Measurements from ENCODE around the gene DUSP1. TPM values are rescaled to one million over a fixed set of nuclear protein-coding genes. Genes with fewer than 3 reads are reported as not detected.

The DUSP1 gene
- total and polyA plus RNA-seq, 2 of the 13 experiments (the other 11 are each of a cell fraction or from before 2014, with no cell fraction given): 27.1 to 55.5 TPM

DNA sequence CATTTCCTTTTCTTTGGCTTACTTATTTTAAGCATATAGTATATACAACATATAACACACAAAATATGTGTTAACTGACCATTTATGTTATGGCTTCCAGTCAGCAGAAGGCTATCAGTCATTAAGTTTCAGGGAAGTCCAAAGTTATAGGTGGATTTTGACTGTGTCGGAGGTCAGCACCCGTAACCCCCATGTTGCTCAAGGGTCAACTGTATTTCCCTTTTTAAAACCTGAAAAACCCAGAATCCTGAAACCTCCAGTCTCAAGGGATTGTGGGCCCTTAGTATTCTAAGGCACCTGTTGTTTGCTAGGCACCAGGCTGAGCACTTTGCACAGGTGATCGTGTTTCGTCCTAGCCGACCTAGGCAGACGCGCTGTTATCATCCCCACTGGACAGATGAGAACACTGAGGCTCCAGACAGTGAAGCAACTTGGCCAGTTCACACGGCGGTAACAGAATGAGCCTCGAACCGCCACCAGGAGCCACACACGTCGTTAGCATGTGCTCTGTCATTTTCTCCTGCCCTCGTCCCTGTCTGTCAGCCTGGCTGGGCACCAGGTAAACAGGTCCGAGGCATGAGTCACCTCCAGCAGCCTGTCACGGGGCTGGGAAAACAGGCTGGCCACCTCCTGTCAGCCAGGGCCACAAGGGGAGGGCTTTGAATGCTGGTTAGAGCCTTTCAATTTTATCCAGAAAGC lies 39.9 kb downstream of the DUSP1 start (continued):
- TF ChIP-seq HOXD1 (CRISPR knock-in tag; IDR thresholded peaks at IDR 0.05): peak; percentile 66; the same call in 1 of the 2 replicates
- peak; percentile 35; the same call in 1 of the 2 replicates for TF ChIP-seq SIX4 (CRISPR knock-in tag; IDR thresholded peaks at IDR 0.05)
- TF ChIP-seq FOXO1 (CRISPR knock-in tag; IDR thresholded peaks at IDR 0.05): peak; percentile 96
- peak; percentile 97 for TF ChIP-seq ZFP36L2 (CRISPR knock-in tag; IDR thresholded peaks at IDR 0.05)
- 0 out of 2 replicates have a peak, but pooled peaks have one; percentile 51 for TF ChIP-seq ZNF746 (CRISPR knock-in tag; IDR thresholded peaks at IDR 0.05)
- TF ChIP-seq ZNF142 (CRISPR knock-in tag; IDR thresholded peaks at IDR 0.05): no peak
- TF ChIP-seq ZFX (CRISPR knock-in tag; IDR thresholded peaks at IDR 0.05; ENCODE audit: low read depth): peak; percentile 50; the same call in 1 of the 2 replicates
- 0 out of 2 replicates have a peak, but pooled peaks have one; percentile 38 for TF ChIP-seq HMG20B (CRISPR knock-in tag; conservative IDR thresholded peaks at IDR 0.05)
- TF ChIP-seq MEIS2 (CRISPR knock-in tag; IDR thresholded peaks at IDR 0.05): peak; percentile 97
- TF ChIP-seq NFKBIZ (CRISPR knock-in tag; IDR thresholded peaks at IDR 0.05): peak; percentile 79; the same call in 1 of the 2 replicates
- peak; percentile 96 for TF ChIP-seq MXD1 (CRISPR knock-in tag; IDR thresholded peaks at IDR 0.05)
- peak; percentile 75 for TF ChIP-seq HDAC2 (CRISPR knock-in tag; IDR thresholded peaks at IDR 0.05)
- no peak for TF ChIP-seq CBFB (CRISPR knock-in tag; IDR thresholded peaks at IDR 0.05)
- TF ChIP-seq KLF9 (CRISPR knock-in tag; IDR thresholded peaks at IDR 0.05; ENCODE audit: low read depth): 0 out of 2 replicates have a peak, but pooled peaks have one; percentile 78
- no peak for TF ChIP-seq PRPF4 (IDR thresholded peaks at IDR 0.05; ENCODE audit: low read depth, low read length, poor library complexity, severe bottlenecking)
- TF ChIP-seq ZNF446 (CRISPR knock-in tag; IDR thresholded peaks at IDR 0.05): peak; percentile 86; the same call in 1 of the 2 replicates
- no peak; the same call in 1 of the 2 replicates for TF ChIP-seq SP4 (CRISPR knock-in tag; IDR thresholded peaks at IDR 0.05)
- TF ChIP-seq PHF5A (CRISPR knock-in tag; IDR thresholded peaks at IDR 0.05; ENCODE audit: low read depth, unreplicated experiment): no peak
- TF ChIP-seq TFE3 (CRISPR knock-in tag; IDR thresholded peaks at IDR 0.05): peak; percentile 99
- TF ChIP-seq ZNF709 (CRISPR knock-in tag; IDR thresholded peaks at IDR 0.05): peak; percentile 97
- TF ChIP-seq JARID2 (CRISPR knock-in tag; IDR thresholded peaks at IDR 0.05; ENCODE audit: insufficient replicate concordance): peak; percentile 44
- TF ChIP-seq ZBTB20 (CRISPR knock-in tag; IDR thresholded peaks at IDR 0.05; ENCODE audit: borderline replicate concordance, low read depth): peak; percentile 95; the same call in 1 of the 2 replicates
- peak; percentile 57; the same call in 1 of the 2 replicates for TF ChIP-seq ELF1 (CRISPR knock-in tag; IDR thresholded peaks at IDR 0.05)
- peak; percentile 99 for TF ChIP-seq ZSCAN9 (CRISPR knock-in tag; IDR thresholded peaks at IDR 0.05; ENCODE audit: borderline replicate concordance)
- no peak for TF ChIP-seq ATAD3A (CRISPR knock-in tag; IDR thresholded peaks at IDR 0.05)
